GM18517 (cell line): Measurements from ENCODE around the gene EPM2AIP1.
"Not testable (repeated sequence)": the region's sequence is repeated elsewhere in the genome, so short reads cannot be mapped to it uniquely, and the experiment has no call there.

Experiments used
- ATAC-seq: cut with Tn5 transposase; IDR thresholded peaks from one replicate; pipeline ENCODE4 v1.9.1; 2021; ENCODE audit warnings: mild to moderate bottlenecking, moderate library complexity; ENCODE audit not compliant: unreplicated experiment

The EPM2AIP1 gene

GRCh38 chr3:36993326-36994283 lies 674 bp upstream of the EPM2AIP1 start, which contains the start of gene MLH1:
MLH1 (plus strand) TSS chr3:36993518; CDS start chr3:36993548, 30 bp downstream.
- ATAC-seq: peak; percentile 96

- no peak for ATAC-seq
These were observed 767 bp downstream of the EPM2AIP1 start for GRCh38 chr3:36991923-36992805.

GRCh38 chr3:36991147-36991546 lies 1.8 kb downstream of the EPM2AIP1 start:
- no peak for ATAC-seq

GRCh38 chr3:36989568-36989967 lies 3.4 kb downstream of the EPM2AIP1 start:
- ATAC-seq: no peak

- ATAC-seq: no peak
These were observed 3.9 kb downstream of the EPM2AIP1 start for GRCh38 chr3:36989005-36989404.

- ATAC-seq: no peak
These were observed 4.6 kb downstream of the EPM2AIP1 start for GRCh38 chr3:36988356-36988755.

GRCh38 chr3:36981006-36981405 lies 11.9 kb downstream of the EPM2AIP1 start:
- ATAC-seq: no peak

- no peak for ATAC-seq
These were observed 19.8 kb downstream of the EPM2AIP1 start for GRCh38 chr3:36973139-36973538.

GRCh38 chr3:36972163-36972562 lies 20.8 kb downstream of the EPM2AIP1 start:
- no peak for ATAC-seq

GRCh38 chr3:36969540-36970432 lies 23.1 kb downstream of the EPM2AIP1 start:
- peak; percentile 100 for ATAC-seq

GRCh38 chr3:36969085-36969484 lies 23.8 kb downstream of the EPM2AIP1 start:
- no peak for ATAC-seq

- no peak for ATAC-seq
These were observed 27.5 kb downstream of the EPM2AIP1 start for GRCh38 chr3:36965440-36965839.

GRCh38 chr3:36964817-36965216 lies 28.1 kb downstream of the EPM2AIP1 start:
- ATAC-seq: no peak

GRCh38 chr3:36964331-36964730 lies 28.6 kb downstream of the EPM2AIP1 start:
- no peak for ATAC-seq

GRCh38 chr3:36963008-36963407 lies 29.9 kb downstream of the EPM2AIP1 start:
- ATAC-seq: not testable (repeated sequence)

- ATAC-seq: no peak
These were observed 32.4 kb downstream of the EPM2AIP1 start for GRCh38 chr3:36960502-36960901.

GRCh38 chr3:36959821-36960220 lies 33.1 kb downstream of the EPM2AIP1 start:
- no peak for ATAC-seq

GRCh38 chr3:36957862-36958686 lies 34.9 kb downstream of the EPM2AIP1 start:
- no peak for ATAC-seq

- no peak for ATAC-seq
These were observed 35.9 kb downstream of the EPM2AIP1 start for GRCh38 chr3:36957063-36957462.

- no peak for ATAC-seq
These were observed 36.8 kb downstream of the EPM2AIP1 start for GRCh38 chr3:36956155-36956554.
